ENCODE data around the gene TMBIM6. TPM values are rescaled to one million over a fixed set of nuclear protein-coding genes. Genes with fewer than 3 reads are reported as not detected.

Gene TMBIM6
- total RNA-seq, 1 donor from 2014 or later, result 452 TPM

DNA sequence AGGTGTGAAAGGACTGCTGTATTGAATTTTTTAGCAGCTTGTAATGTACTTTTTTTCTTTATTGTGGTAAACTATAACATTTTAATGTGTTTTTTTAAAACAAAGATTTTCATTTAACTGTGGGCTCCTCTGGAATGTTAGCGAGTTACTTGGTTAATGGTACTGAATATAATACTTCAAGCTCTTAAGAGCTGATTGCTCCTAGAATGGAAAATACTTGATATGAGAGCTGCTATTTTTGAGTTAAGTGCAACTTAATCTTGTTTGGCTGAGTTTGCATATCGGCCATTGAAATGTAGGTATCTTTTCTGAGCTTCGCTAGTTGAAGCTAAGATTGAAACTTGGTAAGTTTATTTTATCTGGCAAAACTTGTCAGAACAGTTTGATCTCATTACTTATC is 7.4 kb downstream of the TMBIM6 start:
- H3K4me1 ChIP-seq (ENCODE audit: insufficient read depth, low read length), result peaks cover 16% of the 10 kb centered on the region
- no peak overlapping the region for H3K9ac ChIP-seq (ENCODE audit: low read length)
- peak overlapping the region; percentile 66 for H3K27ac Mint-ChIP-seq (ENCODE audit: unreplicated experiment)
- FAIRE-seq (no peak), DNase-seq (ENCODE audit: low read depth) (no peak)
- peaks cover 99% of the 10 kb centered on the region for H4K20me1 ChIP-seq (ENCODE audit: insufficient read depth, low read length)
- H3K79me2 ChIP-seq (ENCODE audit: insufficient read depth, low read length), result peaks cover 99% of the 10 kb centered on the region
- H3K36me3 ChIP-seq (ENCODE audit: insufficient read depth, low read length), result peaks cover 17% of the 10 kb centered on the region
- H3K27me3 ChIP-seq (ENCODE audit: insufficient read depth, low read length), result no peaks in the 10 kb centered on the region
- peak overlapping the region; percentile 23 for H3K4me2 ChIP-seq (ENCODE audit: low read length)
- H3K4me3 Mint-ChIP-seq (ENCODE audit: unreplicated experiment), result no peak overlapping the region
- TF ChIP-seq EZH2 (IDR thresholded peaks at IDR 0.05; ENCODE audit: insufficient read depth, low read length), result no peak
- TF ChIP-seq, protein P1, sequence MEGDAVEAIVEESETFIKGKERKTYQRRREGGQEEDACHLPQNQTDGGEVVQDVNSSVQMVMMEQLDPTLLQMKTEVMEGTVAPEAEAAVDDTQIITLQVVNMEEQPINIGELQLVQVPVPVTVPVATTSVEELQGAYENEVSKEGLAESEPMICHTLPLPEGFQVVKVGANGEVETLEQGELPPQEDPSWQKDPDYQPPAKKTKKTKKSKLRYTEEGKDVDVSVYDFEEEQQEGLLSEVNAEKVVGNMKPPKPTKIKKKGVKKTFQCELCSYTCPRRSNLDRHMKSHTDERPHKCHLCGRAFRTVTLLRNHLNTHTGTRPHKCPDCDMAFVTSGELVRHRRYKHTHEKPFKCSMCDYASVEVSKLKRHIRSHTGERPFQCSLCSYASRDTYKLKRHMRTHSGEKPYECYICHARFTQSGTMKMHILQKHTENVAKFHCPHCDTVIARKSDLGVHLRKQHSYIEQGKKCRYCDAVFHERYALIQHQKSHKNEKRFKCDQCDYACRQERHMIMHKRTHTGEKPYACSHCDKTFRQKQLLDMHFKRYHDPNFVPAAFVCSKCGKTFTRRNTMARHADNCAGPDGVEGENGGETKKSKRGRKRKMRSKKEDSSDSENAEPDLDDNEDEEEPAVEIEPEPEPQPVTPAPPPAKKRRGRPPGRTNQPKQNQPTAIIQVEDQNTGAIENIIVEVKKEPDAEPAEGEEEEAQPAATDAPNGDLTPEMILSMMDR (IDR thresholded peaks at IDR 0.05; ENCODE audit: insufficient read depth, low read depth, low read length), result no peak
- H3K36me3 Mint-ChIP-seq (ENCODE audit: low read depth, unreplicated experiment), result peaks cover 4% of the 10 kb centered on the region
- no peak overlapping the region for H2AFZ ChIP-seq (ENCODE audit: low read depth, low read length)
- no peaks in the 10 kb centered on the region for H3K9me3 ChIP-seq (ENCODE audit: insufficient read depth, low read depth, low read length)
- no peak overlapping the region for H3K27ac ChIP-seq (ENCODE audit: low read depth, low read length)
- peaks cover 66% of the 10 kb centered on the region for H3K4me1 Mint-ChIP-seq (ENCODE audit: low read depth, unreplicated experiment)
- no peaks in the 10 kb centered on the region for H3K27me3 Mint-ChIP-seq (ENCODE audit: low read depth, unreplicated experiment)
- H3K9me3 Mint-ChIP-seq (ENCODE audit: unreplicated experiment), result no peaks in the 10 kb centered on the region
- H3K4me3 ChIP-seq (ENCODE audit: insufficient read depth, low read depth, low read length), result no peak overlapping the region

DNA sequence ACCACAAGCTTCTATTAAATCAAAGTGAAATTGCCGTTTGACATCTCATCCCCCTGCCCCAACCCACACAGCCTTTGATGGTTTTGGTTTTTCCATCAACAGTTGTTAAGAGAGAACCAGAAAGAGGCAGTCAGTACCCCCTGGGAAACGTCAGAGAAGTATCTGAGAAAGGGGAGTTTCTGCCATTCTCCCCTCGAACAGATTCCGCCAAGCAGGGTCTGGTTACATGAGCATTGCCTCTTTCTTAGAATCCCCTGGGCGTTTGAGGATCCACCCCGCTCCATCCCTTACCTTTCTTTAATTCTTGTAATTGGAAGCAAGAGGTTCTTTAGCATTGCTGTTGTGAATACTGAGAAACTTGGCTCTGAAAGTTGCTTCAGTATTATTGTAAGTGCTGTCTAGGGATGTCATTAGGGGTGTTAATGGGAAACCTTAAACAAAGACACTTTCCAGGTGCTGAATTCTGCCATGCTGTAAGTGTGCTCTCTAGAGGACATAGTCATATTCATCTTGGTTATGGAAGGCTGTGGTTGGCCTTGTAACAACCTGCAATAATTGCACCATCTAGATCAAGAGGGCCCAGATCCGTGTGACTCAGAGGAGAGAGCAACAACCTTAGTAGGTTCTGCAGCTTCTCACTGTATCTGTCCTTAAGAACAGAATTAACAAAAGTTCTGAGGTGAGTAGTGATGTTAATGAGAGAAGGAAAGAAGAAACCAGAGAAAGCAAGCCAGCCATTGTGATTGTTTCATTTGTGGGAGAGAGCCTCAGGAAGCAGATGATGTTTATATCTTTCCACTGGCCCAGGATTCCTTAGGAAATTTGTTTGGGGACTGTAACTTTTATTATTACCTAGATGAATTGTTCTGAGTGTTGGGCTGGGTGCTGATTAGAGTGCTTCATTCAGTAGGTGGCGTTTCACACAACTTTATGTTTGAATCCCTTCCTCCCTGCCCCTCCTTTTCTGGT is 9.0 kb downstream of the TMBIM6 start:
- Histone ChIP-seq H3K4me3 (ENCODE audit: insufficient read depth, low read depth, low read length) (no peak overlapping the region), H3K79me2 (ENCODE audit: insufficient read depth, low read length) (peaks cover 99% of the 10 kb centered on the region), H4K20me1 (ENCODE audit: insufficient read depth, low read length) (peaks cover 99% of the 10 kb centered on the region), H3K9me3 (ENCODE audit: insufficient read depth, low read depth, low read length) (no peaks in the 10 kb centered on the region), H3K4me1 (ENCODE audit: insufficient read depth, low read length) (peaks cover 15% of the 10 kb centered on the region), H3K27ac (ENCODE audit: low read depth, low read length) (no peak overlapping the region), H3K27me3 (ENCODE audit: insufficient read depth, low read length) (no peaks in the 10 kb centered on the region), H3K9ac (ENCODE audit: low read length) (no peak overlapping the region), H2AFZ (ENCODE audit: low read depth, low read length) (no peak overlapping the region), H3K4me2 (ENCODE audit: low read length) (no peak overlapping the region), H3K36me3 (ENCODE audit: insufficient read depth, low read length) (peaks cover 29% of the 10 kb centered on the region)
- H3K4me3 Mint-ChIP-seq (ENCODE audit: unreplicated experiment), result peak overlapping the region; percentile 68
- no peaks in the 10 kb centered on the region for H3K27me3 Mint-ChIP-seq (ENCODE audit: low read depth, unreplicated experiment)
- H3K27ac Mint-ChIP-seq (ENCODE audit: unreplicated experiment), result peak overlapping the region; percentile 88
- H3K9me3 Mint-ChIP-seq (ENCODE audit: unreplicated experiment), result no peaks in the 10 kb centered on the region
- H3K4me1 Mint-ChIP-seq (ENCODE audit: low read depth, unreplicated experiment), result peaks cover 63% of the 10 kb centered on the region
- FAIRE-seq, result no peak
- peaks cover 10% of the 10 kb centered on the region for H3K36me3 Mint-ChIP-seq (ENCODE audit: low read depth, unreplicated experiment)
- DNase-seq (ENCODE audit: low read depth), result peak; percentile 39
- TF ChIP-seq, protein P1 (IDR thresholded peaks at IDR 0.05; ENCODE audit: insufficient read depth, low read depth, low read length), result no peak
- no peak for TF ChIP-seq EZH2 (IDR thresholded peaks at IDR 0.05; ENCODE audit: insufficient read depth, low read length)

DNA sequence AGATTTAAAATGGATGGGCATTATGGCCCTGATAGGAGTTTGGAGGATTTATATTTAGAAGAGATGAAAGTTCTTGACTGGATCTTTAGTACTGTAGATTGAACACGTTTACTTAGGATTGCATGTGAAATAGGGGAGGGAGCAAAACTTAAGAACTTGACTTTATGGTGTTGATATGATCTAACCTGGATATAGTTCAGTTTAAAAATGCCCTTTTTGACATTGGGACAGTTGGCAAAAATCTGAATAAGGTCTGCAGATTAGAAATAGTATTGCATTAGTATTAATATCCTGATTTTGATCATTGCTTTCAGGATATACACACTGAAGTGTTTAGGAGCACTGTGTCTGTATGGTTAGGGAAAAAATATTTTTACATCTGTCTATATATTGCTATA is 9.6 kb downstream of the TMBIM6 start:
- H3K4me1 Mint-ChIP-seq (ENCODE audit: low read depth, unreplicated experiment), result peaks cover 63% of the 10 kb centered on the region
- no peak overlapping the region for H3K4me3 ChIP-seq (ENCODE audit: insufficient read depth, low read depth, low read length)
- H3K36me3 ChIP-seq (ENCODE audit: insufficient read depth, low read length), result peaks cover 31% of the 10 kb centered on the region
- H4K20me1 ChIP-seq (ENCODE audit: insufficient read depth, low read length), result peaks cover 97% of the 10 kb centered on the region
- peaks cover 15% of the 10 kb centered on the region for H3K4me1 ChIP-seq (ENCODE audit: insufficient read depth, low read length)
- H3K9me3 ChIP-seq (ENCODE audit: insufficient read depth, low read depth, low read length), result no peaks in the 10 kb centered on the region
- DNase-seq (ENCODE audit: low read depth) (no peak), FAIRE-seq (no peak)
- H3K79me2 ChIP-seq (ENCODE audit: insufficient read depth, low read length), result peaks cover 98% of the 10 kb centered on the region
- H2AFZ ChIP-seq (ENCODE audit: low read depth, low read length), result no peak overlapping the region
- no peak overlapping the region for H3K9ac ChIP-seq (ENCODE audit: low read length)
- TF ChIP-seq, protein P1 (IDR thresholded peaks at IDR 0.05; ENCODE audit: insufficient read depth, low read depth, low read length), result no peak
- no peak for TF ChIP-seq EZH2 (IDR thresholded peaks at IDR 0.05; ENCODE audit: insufficient read depth, low read length)
- no peaks in the 10 kb centered on the region for H3K27me3 Mint-ChIP-seq (ENCODE audit: low read depth, unreplicated experiment)
- H3K36me3 Mint-ChIP-seq (ENCODE audit: low read depth, unreplicated experiment), result peaks cover 10% of the 10 kb centered on the region
- no peaks in the 10 kb centered on the region for H3K9me3 Mint-ChIP-seq (ENCODE audit: unreplicated experiment)
- H3K27ac ChIP-seq (ENCODE audit: low read depth, low read length), result no peak overlapping the region
- H3K27ac Mint-ChIP-seq (ENCODE audit: unreplicated experiment), result peak overlapping the region; percentile 88
- H3K4me3 Mint-ChIP-seq (ENCODE audit: unreplicated experiment), result peak overlapping the region; percentile 51
- H3K4me2 ChIP-seq (ENCODE audit: low read length), result no peak overlapping the region
- H3K27me3 ChIP-seq (ENCODE audit: insufficient read depth, low read length), result no peaks in the 10 kb centered on the region
